ENCODE data around the gene CTAG2.

DNA sequence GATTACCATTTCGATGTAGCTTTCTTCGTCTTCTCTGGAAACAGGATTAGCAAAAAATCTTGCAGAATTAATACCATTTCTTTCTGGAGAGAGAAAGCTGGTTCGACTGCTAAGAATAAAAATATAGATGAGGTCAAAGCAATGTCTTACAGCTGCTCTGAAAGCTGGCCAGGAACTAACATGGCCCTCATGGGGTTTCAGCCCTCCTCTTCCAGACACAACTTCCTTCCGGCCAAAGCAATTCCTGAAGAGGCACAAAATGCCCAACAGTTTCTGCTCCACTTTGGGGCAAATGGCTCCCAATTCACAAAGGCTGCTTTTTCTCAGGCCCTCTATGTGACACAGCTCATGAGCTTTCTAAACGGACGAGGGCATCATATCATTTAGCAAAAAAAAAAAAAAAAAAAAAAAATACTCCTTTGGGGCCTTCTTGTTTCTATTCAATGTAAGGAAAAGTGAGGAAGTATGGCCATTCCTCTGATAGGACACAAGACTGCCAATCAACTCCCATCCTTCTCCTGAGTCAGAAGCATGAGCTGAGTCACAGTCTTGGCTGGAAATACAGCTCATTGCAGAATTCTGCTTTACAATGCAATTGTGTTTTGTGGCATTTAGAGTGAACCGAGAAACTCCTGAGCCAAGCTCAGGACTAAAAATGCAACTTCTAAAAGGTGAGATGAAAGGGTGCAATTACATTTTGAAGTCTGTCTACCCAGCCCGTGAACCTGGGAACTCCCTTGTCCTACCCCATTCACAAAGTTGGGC lies 42.7 kb upstream of the CTAG2 start:
- TF ChIP-seq, protein P1, sequence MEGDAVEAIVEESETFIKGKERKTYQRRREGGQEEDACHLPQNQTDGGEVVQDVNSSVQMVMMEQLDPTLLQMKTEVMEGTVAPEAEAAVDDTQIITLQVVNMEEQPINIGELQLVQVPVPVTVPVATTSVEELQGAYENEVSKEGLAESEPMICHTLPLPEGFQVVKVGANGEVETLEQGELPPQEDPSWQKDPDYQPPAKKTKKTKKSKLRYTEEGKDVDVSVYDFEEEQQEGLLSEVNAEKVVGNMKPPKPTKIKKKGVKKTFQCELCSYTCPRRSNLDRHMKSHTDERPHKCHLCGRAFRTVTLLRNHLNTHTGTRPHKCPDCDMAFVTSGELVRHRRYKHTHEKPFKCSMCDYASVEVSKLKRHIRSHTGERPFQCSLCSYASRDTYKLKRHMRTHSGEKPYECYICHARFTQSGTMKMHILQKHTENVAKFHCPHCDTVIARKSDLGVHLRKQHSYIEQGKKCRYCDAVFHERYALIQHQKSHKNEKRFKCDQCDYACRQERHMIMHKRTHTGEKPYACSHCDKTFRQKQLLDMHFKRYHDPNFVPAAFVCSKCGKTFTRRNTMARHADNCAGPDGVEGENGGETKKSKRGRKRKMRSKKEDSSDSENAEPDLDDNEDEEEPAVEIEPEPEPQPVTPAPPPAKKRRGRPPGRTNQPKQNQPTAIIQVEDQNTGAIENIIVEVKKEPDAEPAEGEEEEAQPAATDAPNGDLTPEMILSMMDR (IDR thresholded peaks at IDR 0.05) = no peak
- no peak for TF ChIP-seq POLR2A (IDR thresholded peaks at IDR 0.05)
